ENCODE measurements around the gene LGALS7. TPM values are rescaled to one million over a fixed set of nuclear protein-coding genes. Genes with fewer than 3 reads are reported as not detected.

The LGALS7 gene
- total and polyA plus RNA-seq, 2 of the 4 experiments (the other 2 are of a cell fraction) = not detected

DNA sequence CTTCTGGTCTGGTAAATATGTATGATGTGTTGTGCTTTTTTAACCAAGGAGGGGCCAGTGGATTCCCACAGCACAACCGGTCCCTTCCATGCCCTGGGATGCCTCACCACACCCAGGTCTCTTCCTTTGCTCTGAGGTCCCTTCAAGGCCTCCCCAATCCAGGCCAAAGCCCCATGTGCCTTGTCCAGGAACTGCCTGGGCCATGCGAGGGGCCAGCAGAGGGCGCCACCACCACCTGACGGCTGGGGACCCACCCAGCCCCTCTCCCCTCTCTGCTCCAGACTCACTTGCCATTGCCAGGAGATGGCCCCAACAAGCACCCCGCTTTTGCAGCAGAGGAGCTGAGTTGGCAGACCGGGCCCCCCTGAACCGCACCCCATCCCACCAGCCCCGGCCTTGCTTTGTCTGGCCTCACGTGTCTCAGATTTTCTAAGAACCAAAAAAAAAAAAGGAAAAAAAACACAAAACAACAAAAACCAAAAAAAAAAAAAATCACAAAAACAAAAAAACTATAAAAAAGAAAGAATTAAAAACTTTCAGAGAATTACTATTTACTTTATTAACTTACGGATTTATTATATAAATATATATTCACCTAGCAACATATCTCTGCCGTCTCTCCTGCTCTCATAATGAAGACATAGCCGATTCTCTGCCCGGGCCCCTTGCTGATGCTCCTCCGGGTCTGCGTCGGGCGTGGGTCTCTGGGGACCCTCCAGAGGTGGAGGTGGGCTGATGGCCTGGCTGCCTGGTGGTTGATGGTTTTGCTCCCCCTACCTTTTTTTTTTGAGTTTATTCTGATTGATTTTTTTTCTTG is 43.5 kb downstream of the LGALS7 start (continued):
- no peak for TF ChIP-seq BHLHE40 (IDR thresholded peaks at IDR 0.05; ENCODE audit: low read depth, low read length)

DNA sequence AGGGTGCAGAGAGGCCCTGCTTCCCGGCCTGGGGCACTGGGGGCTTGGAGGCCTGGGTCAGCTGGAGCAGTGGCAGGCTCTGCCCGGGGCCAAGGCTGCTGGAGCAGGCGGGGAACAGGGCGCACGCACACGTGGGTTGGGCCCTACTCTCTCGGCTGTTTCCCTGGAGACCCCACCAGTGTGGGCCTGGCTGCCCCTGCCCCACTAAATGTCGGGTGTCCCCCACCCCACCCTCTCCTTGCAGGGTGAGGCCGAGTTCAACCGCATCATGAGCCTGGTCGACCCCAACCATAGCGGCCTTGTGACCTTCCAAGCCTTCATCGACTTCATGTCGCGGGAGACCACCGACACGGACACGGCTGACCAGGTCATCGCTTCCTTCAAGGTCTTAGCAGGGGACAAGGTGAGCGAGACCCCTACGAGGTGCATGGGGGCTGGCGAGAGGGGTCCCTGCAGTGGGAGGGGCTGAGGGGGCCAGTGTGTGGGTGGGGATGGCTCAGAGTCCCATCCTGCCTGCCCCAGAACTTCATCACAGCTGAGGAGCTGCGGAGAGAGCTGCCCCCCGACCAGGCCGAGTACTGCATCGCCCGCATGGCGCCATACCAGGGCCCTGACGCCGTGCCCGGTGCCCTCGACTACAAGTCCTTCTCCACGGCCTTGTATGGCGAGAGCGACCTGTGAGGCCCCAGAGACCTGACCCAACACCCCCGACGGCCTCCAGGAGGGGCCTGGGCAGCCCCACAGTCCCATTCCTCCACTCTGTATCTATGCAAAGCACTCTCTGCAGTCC is 44.4 kb downstream of the LGALS7 start:
- Histone ChIP-seq H4K91ac (ENCODE audit: insufficient read depth, low read depth, low read length) (no peak overlapping the region), H3K36me3 (ENCODE audit: control insufficient read depth, insufficient read depth, low read length) (peaks cover 69% of the 10 kb centered on the region), H2AK5ac (ENCODE audit: low read depth, low read length) (no peak overlapping the region), H3K27me3 (ENCODE audit: control insufficient read depth, insufficient read depth, low read length) (no peaks in the 10 kb centered on the region), H3K23ac (ENCODE audit: low read depth, low read length) (no peak overlapping the region), H2BK20ac (ENCODE audit: low read depth, low read length) (no peak overlapping the region), H3K18ac (ENCODE audit: low read depth, low read length) (no peak overlapping the region), H3K4ac (ENCODE audit: low read depth, low read length) (no peak overlapping the region), H3K9me1 (ENCODE audit: insufficient read depth, low read length) (0 out of 2 replicates have a peak, but pooled peaks cover 3% of the 10 kb centered on the region), H3K79me1 (ENCODE audit: low read depth in 1 of 2, low read length in 2 of 2) (peaks cover 18 to 32% of the 10 kb centered on the region in 2 experiments), H3K14ac (replicated peaks; ENCODE audit: low read depth, low read length) (no peak overlapping the region), H3K56ac (ENCODE audit: extremely low read depth, insufficient read depth, low read length) (no peak overlapping the region), H3K4me3 (ENCODE audit: insufficient read depth, low read depth, low read length) (no peak overlapping the region), H2AK9ac (replicated peaks; ENCODE audit: low read depth, low read length, poor library complexity) (peak overlapping the region; percentile 28), H4K20me1 (ENCODE audit: insufficient read depth, low read length) (peaks cover 21% of the 10 kb centered on the region), H3K9me3 (ENCODE audit: control insufficient read depth, insufficient read depth, low read length) (no peaks in the 10 kb centered on the region), H3K9ac (ENCODE audit: low read depth, low read length) (no peak overlapping the region), H2AFZ (replicated peaks; ENCODE audit: low read length, poor library complexity) (no peak overlapping the region), H2BK5ac (ENCODE audit: low read depth, low read length, poor library complexity, severe bottlenecking) (no peak overlapping the region), H3K4me2 (ENCODE audit: low read depth, low read length) (no peak overlapping the region), H3K27ac (ENCODE audit: insufficient read depth, low read length) (no peak overlapping the region), H4K5ac (ENCODE audit: low read depth, low read length) (no peak overlapping the region), H2BK120ac (ENCODE audit: low read depth, low read length) (no peak overlapping the region), H2BK15ac (ENCODE audit: low read depth, low read length) (no peak overlapping the region), H4K8ac (ENCODE audit: low read depth in 2 of 2, low read length in 2 of 2) (no peak overlapping the region), H3K4me1 (ENCODE audit: control insufficient read depth, insufficient read depth, low read length) (peaks cover 8% of the 10 kb centered on the region; the same call in 1 of the 2 replicates)
- ChIA-PET CTCF (no interaction called here), POLR2A (ENCODE audit: unreplicated experiment) (no interaction called here)
- no TSS peak for BruUV-seq (replicated peaks)
- intact Hi-C loops (cut with micrococcal nuclease) (loop anchor here (2.0 kb wide), 1 partner anchor 202 kb away; the partner anchor contains the start of genes MRPS12 and SARS2), in situ Hi-C loops (cut with MboI; ENCODE audit: low sequenced_read_pairs) (loop anchor here (25.0 kb wide), 1 partner anchor 183 kb away; the partner anchor contains the start of gene CCER2), dilution Hi-C loops (cut with HindIII; ENCODE audit: low sequenced_read_pairs, unreplicated experiment) (no loop called here)
- DNase-seq (no peak), ATAC-seq (ENCODE audit: low read depth) (no peak)
- WGBS, 2 experiments (ENCODE audit: extremely low coverage in 2 of 2, insufficient read length in 1 of 2) = 91% methylated on average over 24 of the region's 37 CpGs; no CpG with 5 or more reads in 1 of the 2 experiments
- TF ChIP-seq MAFK (IDR thresholded peaks at IDR 0.05; ENCODE audit: low read depth, low read length) (no peak), POLR2A (IDR thresholded peaks at IDR 0.05; ENCODE audit: low read depth, low read length) (no peak), CHD1 (IDR thresholded peaks at IDR 0.05; ENCODE audit: low read depth, low read length) (no peak), SMC3 (IDR thresholded peaks at IDR 0.05; ENCODE audit: low read depth, low read length) (no peak), NFE2L2 (IDR thresholded peaks at IDR 0.05; ENCODE audit: low read depth, low read length) (no peak), RAD21 (IDR thresholded peaks at IDR 0.05; ENCODE audit: low read length) (no peak), RCOR1 (IDR thresholded peaks at IDR 0.05; ENCODE audit: insufficient replicate concordance, low read length) (no peak), FOS (IDR thresholded peaks at IDR 0.05; ENCODE audit: low read depth, low read length) (no peak), MAZ (IDR thresholded peaks at IDR 0.05; ENCODE audit: borderline replicate concordance, low read depth, low read length) (no peak), CEBPB (IDR thresholded peaks at IDR 0.05; ENCODE audit: low read depth, low read length) (no peak)
- TF ChIP-seq, protein P1, sequence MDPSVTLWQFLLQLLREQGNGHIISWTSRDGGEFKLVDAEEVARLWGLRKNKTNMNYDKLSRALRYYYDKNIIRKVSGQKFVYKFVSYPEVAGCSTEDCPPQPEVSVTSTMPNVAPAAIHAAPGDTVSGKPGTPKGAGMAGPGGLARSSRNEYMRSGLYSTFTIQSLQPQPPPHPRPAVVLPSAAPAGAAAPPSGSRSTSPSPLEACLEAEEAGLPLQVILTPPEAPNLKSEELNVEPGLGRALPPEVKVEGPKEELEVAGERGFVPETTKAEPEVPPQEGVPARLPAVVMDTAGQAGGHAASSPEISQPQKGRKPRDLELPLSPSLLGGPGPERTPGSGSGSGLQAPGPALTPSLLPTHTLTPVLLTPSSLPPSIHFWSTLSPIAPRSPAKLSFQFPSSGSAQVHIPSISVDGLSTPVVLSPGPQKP (IDR thresholded peaks at IDR 0.05; ENCODE audit: borderline replicate concordance, low read depth, low read length) = no peak
- TF ChIP-seq, protein P2, sequence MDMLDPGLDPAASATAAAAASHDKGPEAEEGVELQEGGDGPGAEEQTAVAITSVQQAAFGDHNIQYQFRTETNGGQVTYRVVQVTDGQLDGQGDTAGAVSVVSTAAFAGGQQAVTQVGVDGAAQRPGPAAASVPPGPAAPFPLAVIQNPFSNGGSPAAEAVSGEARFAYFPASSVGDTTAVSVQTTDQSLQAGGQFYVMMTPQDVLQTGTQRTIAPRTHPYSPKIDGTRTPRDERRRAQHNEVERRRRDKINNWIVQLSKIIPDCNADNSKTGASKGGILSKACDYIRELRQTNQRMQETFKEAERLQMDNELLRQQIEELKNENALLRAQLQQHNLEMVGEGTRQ (IDR thresholded peaks at IDR 0.05; ENCODE audit: low read depth, low read length) = no peak
